Fibroblast of villous mesenchyme (primary cell): Measurements from ENCODE around the gene AUTS2. TPM values are rescaled to one million over a fixed set of nuclear protein-coding genes. Genes with fewer than 3 reads are reported as not detected.

Experiments
- DNase-seq: peaks from one replicate; pipeline ENCODE4 v3.0.0-alpha.2; 2010; ENCODE audit warnings: low read depth
- H3K4me3 ChIP-seq: 2 replicates; pipeline ENCODE4 v1.5.1; 2011; ENCODE audit warnings: low read depth, mild to moderate bottlenecking, low read length
- total RNA-seq: library from RNA; depleted of rRNA; stranded (reverse); fragments of >200 nt; gene quantifications from 2 replicates; pipeline ENCODE4 v1.2.3, GENCODE V29; 2012
- TF ChIP-seq, protein P1 (sequence below): IDR thresholded peaks from 2 replicates; pipeline ENCODE4 v1.5.1; 2012; ENCODE audit warnings: low read depth, mild to moderate bottlenecking, low read length; ENCODE audit not compliant: insufficient read depth

AUTS2 gene
- total RNA-seq, 1 donor = 3.9 TPM

GRCh38 chr7:70786076-70786475, 1187.8 kb downstream of the AUTS2 start:
- TF ChIP-seq, protein P1, sequence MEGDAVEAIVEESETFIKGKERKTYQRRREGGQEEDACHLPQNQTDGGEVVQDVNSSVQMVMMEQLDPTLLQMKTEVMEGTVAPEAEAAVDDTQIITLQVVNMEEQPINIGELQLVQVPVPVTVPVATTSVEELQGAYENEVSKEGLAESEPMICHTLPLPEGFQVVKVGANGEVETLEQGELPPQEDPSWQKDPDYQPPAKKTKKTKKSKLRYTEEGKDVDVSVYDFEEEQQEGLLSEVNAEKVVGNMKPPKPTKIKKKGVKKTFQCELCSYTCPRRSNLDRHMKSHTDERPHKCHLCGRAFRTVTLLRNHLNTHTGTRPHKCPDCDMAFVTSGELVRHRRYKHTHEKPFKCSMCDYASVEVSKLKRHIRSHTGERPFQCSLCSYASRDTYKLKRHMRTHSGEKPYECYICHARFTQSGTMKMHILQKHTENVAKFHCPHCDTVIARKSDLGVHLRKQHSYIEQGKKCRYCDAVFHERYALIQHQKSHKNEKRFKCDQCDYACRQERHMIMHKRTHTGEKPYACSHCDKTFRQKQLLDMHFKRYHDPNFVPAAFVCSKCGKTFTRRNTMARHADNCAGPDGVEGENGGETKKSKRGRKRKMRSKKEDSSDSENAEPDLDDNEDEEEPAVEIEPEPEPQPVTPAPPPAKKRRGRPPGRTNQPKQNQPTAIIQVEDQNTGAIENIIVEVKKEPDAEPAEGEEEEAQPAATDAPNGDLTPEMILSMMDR = no peak
- H3K4me3 ChIP-seq = no peak overlapping the region
- no peak for DNase-seq

DNA sequence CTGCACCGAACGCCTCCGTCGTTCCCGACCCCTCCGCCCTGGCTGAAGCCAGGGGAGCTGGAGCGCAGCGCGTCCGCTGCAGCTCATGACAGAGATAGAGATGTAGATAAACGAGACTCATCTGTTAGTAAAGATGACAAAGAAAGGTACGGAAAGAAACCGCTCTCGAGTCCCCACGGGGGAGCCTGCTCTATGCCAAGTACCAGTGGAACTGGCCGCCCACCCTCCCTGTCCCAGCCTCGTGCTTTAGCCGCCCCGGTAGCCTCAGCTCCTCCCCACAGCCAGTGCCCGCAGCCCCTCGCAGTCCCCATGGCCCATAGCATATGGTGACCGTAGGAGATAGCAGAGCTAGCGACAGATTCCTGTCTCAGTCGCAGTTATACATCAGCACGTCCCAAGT, 1189.0 kb downstream of the AUTS2 start:
- H3K4me3 ChIP-seq = no peak overlapping the region
- TF ChIP-seq, protein P1 = no peak
- no peak for DNase-seq

GRCh38 chr7:70787771-70788170, 1189.5 kb downstream of the AUTS2 start:
- no peak overlapping the region for H3K4me3 ChIP-seq
- DNase-seq = no peak
- TF ChIP-seq, protein P1 = no peak

DNA sequence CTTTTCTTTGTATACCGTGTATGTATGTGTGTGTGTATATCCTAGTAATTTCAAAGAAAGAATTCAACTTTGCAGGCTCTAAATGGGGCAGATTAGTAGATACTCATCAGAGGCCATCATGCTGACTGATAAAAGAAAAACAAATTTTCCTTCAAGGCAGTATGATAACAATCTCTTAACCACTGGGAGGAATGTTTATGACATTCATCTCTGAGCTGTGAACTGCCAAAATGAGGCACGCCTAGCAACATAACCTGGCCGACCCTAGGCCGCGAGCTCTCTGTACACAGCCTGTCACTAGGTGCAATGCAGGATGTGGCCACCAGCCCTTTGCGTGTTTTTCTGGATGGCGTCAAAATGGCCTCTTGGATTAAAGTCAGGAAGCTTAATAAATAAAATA, 1190.0 kb downstream of the AUTS2 start:
- TF ChIP-seq, protein P1 = no peak
- H3K4me3 ChIP-seq = no peak overlapping the region
- peak; percentile 3 for DNase-seq

DNA sequence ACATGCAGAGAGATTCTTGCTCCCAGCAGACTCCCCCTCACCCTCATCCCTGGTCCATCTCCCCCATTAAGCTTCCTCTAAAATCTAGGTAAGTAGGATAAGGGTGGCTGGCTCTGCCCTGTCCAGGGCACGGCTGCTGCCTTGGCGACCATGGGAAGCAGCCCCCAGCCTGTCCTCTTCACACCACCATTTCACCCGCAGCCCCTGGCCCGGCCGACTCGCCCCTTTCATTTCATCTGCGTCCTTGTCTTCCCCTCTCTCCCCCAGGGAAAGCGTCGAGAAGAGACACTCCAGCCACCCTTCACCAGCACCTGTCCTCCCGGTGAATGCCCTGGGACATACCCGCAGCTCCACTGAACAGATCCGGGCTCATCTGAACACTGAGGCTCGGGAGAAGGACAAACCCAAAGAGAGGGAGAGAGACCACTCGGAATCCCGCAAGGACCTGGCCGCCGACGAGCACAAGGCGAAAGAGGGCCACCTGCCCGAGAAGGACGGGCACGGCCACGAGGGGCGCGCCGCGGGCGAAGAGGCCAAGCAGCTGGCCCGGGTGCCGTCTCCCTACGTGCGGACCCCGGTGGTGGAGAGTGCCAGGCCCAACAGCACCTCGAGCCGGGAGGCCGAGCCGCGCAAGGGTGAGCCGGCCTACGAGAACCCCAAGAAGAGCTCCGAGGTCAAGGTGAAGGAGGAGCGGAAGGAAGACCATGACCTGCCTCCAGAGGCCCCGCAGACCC, 1191.4 kb downstream of the AUTS2 start:
- TF ChIP-seq, protein P1 = no peak
- DNase-seq = no peak
- H3K4me3 ChIP-seq = no peak overlapping the region

DNA sequence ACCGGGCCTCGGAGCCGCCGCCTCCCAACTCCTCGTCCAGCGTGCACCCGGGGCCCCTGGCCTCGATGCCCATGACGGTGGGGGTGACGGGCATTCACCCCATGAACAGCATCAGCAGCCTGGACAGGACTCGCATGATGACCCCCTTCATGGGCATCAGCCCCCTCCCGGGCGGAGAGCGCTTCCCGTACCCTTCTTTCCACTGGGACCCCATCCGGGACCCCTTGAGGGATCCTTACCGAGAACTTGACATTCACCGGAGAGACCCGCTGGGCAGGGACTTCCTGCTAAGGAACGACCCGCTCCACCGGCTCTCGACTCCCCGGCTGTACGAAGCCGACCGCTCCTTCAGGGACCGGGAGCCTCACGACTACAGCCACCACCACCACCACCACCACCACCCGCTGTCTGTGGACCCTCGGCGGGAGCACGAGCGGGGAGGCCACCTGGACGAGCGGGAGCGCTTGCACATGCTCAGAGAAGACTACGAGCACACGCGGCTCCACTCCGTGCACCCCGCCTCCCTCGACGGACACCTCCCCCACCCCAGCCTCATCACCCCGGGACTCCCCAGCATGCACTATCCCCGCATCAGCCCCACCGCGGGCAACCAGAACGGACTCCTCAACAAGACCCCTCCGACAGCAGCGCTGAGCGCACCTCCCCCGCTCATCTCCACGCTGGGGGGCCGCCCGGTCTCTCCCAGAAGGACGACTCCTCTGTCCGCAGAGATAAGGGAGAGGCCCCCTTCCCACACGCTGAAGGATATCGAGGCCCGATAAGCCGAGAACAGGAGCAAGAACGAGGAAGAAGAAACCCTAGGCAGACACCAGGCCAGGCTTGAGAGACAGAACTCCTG, 1192.2 kb downstream of the AUTS2 start:
- H3K4me3 ChIP-seq = no peak overlapping the region
- TF ChIP-seq, protein P1 = no peak
- DNase-seq = no peak
